Hepatocyte (in vitro differentiated cells): Measurements from ENCODE around the gene GPR149.

ENCODE experiments used
- EZH2 ChIP-seq: fragments of 200-600 bp; sonication (generic); IDR thresholded peaks from 2 replicates; pipeline ENCODE4 v1.6.1; 2016; ENCODE audit warnings: antibody characterized with exemption, mild to moderate bottlenecking, borderline replicate concordance
- EZH2phosphoT487 ChIP-seq: fragments of 200-600 bp; sonication (generic); IDR thresholded peaks from one replicate; pipeline ENCODE4 v1.6.1; 2018; ENCODE audit warnings: antibody characterized with exemption, mild to moderate bottlenecking, low read depth, moderate library complexity; ENCODE audit not compliant: unreplicated experiment, severe bottlenecking
- TF ChIP-seq, protein P1 (sequence below): fragments of 200-600 bp; sonication (generic); IDR thresholded peaks from 2 replicates; pipeline ENCODE4 v1.5.1; 2016; ENCODE audit warnings: antibody characterized with exemption, mild to moderate bottlenecking; ENCODE audit not compliant: poor library complexity

DNA sequence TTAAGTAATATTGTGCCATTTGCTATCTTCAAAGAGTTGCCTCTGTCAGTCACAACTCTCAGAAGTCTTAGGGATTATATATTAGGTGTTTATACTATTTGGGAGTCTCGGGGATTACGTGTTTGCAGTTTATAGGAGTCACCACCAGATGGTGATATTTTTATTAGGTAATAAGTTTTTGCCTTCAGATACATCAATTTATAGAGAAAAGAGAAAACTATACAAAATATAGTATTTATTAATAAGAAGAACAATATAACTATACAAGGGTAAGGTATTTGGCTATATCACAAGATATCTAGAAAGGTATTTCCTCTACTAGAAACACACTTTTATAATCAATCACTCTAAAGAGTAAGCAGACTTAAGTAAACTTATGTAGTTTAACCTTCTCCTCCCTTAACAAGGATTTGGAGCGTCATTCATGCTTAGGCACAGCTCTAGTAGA lies 95.0 kb downstream of the GPR149 start:
- TF ChIP-seq, protein P1, sequence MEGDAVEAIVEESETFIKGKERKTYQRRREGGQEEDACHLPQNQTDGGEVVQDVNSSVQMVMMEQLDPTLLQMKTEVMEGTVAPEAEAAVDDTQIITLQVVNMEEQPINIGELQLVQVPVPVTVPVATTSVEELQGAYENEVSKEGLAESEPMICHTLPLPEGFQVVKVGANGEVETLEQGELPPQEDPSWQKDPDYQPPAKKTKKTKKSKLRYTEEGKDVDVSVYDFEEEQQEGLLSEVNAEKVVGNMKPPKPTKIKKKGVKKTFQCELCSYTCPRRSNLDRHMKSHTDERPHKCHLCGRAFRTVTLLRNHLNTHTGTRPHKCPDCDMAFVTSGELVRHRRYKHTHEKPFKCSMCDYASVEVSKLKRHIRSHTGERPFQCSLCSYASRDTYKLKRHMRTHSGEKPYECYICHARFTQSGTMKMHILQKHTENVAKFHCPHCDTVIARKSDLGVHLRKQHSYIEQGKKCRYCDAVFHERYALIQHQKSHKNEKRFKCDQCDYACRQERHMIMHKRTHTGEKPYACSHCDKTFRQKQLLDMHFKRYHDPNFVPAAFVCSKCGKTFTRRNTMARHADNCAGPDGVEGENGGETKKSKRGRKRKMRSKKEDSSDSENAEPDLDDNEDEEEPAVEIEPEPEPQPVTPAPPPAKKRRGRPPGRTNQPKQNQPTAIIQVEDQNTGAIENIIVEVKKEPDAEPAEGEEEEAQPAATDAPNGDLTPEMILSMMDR: peak; percentile 74
- no peak for TF ChIP-seq EZH2phosphoT487
- no peak for TF ChIP-seq EZH2
